KOPT-K1 (cell line): ENCODE measurements around the gene FILIP1.

ENCODE experiments used
- H3K27ac ChIP-seq: fragments of 200-600 bp; sonication (generic); 2 replicates; pipeline ENCODE4 v1.5.1; 2016; ENCODE audit warnings: antibody characterized with exemption, mild to moderate bottlenecking, low read depth, low read length; ENCODE audit not compliant: poor library complexity, severe bottlenecking
- H3K36me3 ChIP-seq: fragments of 200-600 bp; sonication (generic); 2 replicates; pipeline ENCODE4 v1.5.1; 2017; ENCODE audit warnings: antibody characterized with exemption, mild to moderate bottlenecking, low read length, moderate library complexity; ENCODE audit not compliant: insufficient read depth
- H3K9me3 ChIP-seq: fragments of 200-600 bp; sonication (generic); 2 replicates; pipeline ENCODE4 v1.5.1; 2017; ENCODE audit warnings: antibody characterized with exemption, low read length, mild to moderate bottlenecking; ENCODE audit not compliant: insufficient read depth, poor library complexity, severe bottlenecking

The FILIP1 gene

GRCh38 chr6:75409286-75409685, 84.3 kb downstream of the FILIP1 start:
- no peak overlapping the region for H3K27ac ChIP-seq
- H3K9me3 ChIP-seq = no peaks in the 10 kb centered on the region
- H3K36me3 ChIP-seq = no peaks in the 10 kb centered on the region

GRCh38 chr6:75403563-75404080, 90.0 kb downstream of the FILIP1 start:
- Histone ChIP-seq H3K36me3 (no peaks in the 10 kb centered on the region), H3K9me3 (no peaks in the 10 kb centered on the region), H3K27ac (no peak overlapping the region)

- Histone ChIP-seq H3K9me3 (no peaks in the 10 kb centered on the region), H3K27ac (no peak overlapping the region), H3K36me3 (no peaks in the 10 kb centered on the region)
These were observed 91.3 kb downstream of the FILIP1 start for GRCh38 chr6:75402296-75402695.

GRCh38 chr6:75397656-75398465, 95.7 kb downstream of the FILIP1 start:
- Histone ChIP-seq H3K9me3 (no peaks in the 10 kb centered on the region), H3K36me3 (no peaks in the 10 kb centered on the region), H3K27ac (no peak overlapping the region)

GRCh38 chr6:75397171-75397570, 96.4 kb downstream of the FILIP1 start:
- H3K36me3 ChIP-seq = no peaks in the 10 kb centered on the region
- H3K27ac ChIP-seq = no peak overlapping the region
- no peaks in the 10 kb centered on the region for H3K9me3 ChIP-seq

GRCh38 chr6:75396005-75396800, 97.4 kb downstream of the FILIP1 start:
- Histone ChIP-seq H3K36me3 (no peaks in the 10 kb centered on the region), H3K9me3 (no peaks in the 10 kb centered on the region), H3K27ac (no peak overlapping the region)

- Histone ChIP-seq H3K9me3 (no peaks in the 10 kb centered on the region), H3K36me3 (no peaks in the 10 kb centered on the region)
These were observed 99.8 kb downstream of the FILIP1 start for GRCh38 chr6:75393806-75394205.

GRCh38 chr6:75391276-75391675, 102.3 kb downstream of the FILIP1 start:
- Histone ChIP-seq H3K9me3 (no peaks in the 10 kb centered on the region), H3K36me3 (no peaks in the 10 kb centered on the region), H3K27ac (no peak overlapping the region)

More at GRCh38 chr6:75393806-75394205, 99.8 kb downstream of the FILIP1 start:
- no peak overlapping the region for H3K27ac ChIP-seq

GRCh38 chr6:75386050-75386770, 107.4 kb downstream of the FILIP1 start:
- Histone ChIP-seq H3K27ac (no peak overlapping the region), H3K9me3 (no peaks in the 10 kb centered on the region)

GRCh38 chr6:75384116-75384515, 109.5 kb downstream of the FILIP1 start:
- H3K27ac ChIP-seq = no peak overlapping the region
- H3K36me3 ChIP-seq = no peaks in the 10 kb centered on the region
- no peaks in the 10 kb centered on the region for H3K9me3 ChIP-seq

More at GRCh38 chr6:75386050-75386770, 107.4 kb downstream of the FILIP1 start:
- H3K36me3 ChIP-seq = no peaks in the 10 kb centered on the region

- no peaks in the 10 kb centered on the region for H3K36me3 ChIP-seq
- H3K9me3 ChIP-seq = no peaks in the 10 kb centered on the region
- no peak overlapping the region for H3K27ac ChIP-seq
These were observed 111.0 kb downstream of the FILIP1 start for GRCh38 chr6:75382634-75382900.

GRCh38 chr6:75381877-75382633, 111.5 kb downstream of the FILIP1 start:
- Histone ChIP-seq H3K36me3 (no peaks in the 10 kb centered on the region), H3K9me3 (no peaks in the 10 kb centered on the region), H3K27ac (no peak overlapping the region)

- H3K27ac ChIP-seq = no peak overlapping the region
- H3K36me3 ChIP-seq = no peaks in the 10 kb centered on the region
- H3K9me3 ChIP-seq = no peaks in the 10 kb centered on the region
These were observed 114.1 kb downstream of the FILIP1 start for GRCh38 chr6:75379536-75379935.

- Histone ChIP-seq H3K9me3 (no peaks in the 10 kb centered on the region), H3K27ac (no peak overlapping the region), H3K36me3 (no peaks in the 10 kb centered on the region)
These were observed 115.5 kb downstream of the FILIP1 start for GRCh38 chr6:75378101-75378500.
